ENCODE results near the gene C2CD4B. TPM values are rescaled to one million over a fixed set of nuclear protein-coding genes. Genes with fewer than 3 reads are reported as not detected.

Gene C2CD4B
- total and polyA plus RNA-seq, 2 of the 13 experiments (the other 11 are each of a cell fraction or from before 2014, with no cell fraction given) = not detected

Other genes starting within 250 kb of the C2CD4B start
- gene VPS13C, start 104.8 kb downstream of the C2CD4B start, total RNA-seq (2016; rRNA removed; fragmentation: Illumina TruSeq; extraction: Trizol) = 26.8 and 27.6 TPM in 2 replicates
- 9.1 and 10.9 TPM in 2 replicates for gene VPS13C, start 104.8 kb downstream of the C2CD4B start, polyA plus RNA-seq (2011; rRNA removed)
- 0.17 and 0.20 TPM in 2 replicates for gene C2CD4A, start 98.3 kb downstream of the C2CD4B start, total RNA-seq (2016; rRNA removed; fragmentation: Illumina TruSeq; extraction: Trizol)
- not detected in 2 replicates for gene C2CD4A, start 98.3 kb downstream of the C2CD4B start, polyA plus RNA-seq (2011; rRNA removed)
- 13.7 and 14.7 TPM in 2 replicates for gene TLN2, start 225.3 kb upstream of the C2CD4B start, total RNA-seq (2016; rRNA removed; fragmentation: Illumina TruSeq; extraction: Trizol)
- gene TLN2, start 225.3 kb upstream of the C2CD4B start, polyA plus RNA-seq (2011; rRNA removed) = 3.3 TPM in 2 replicates